GM19328 (cell line): ENCODE measurements around the gene DDX51.

Experiments used
- ATAC-seq: cut with Tn5 transposase; IDR thresholded peaks from one replicate; pipeline ENCODE4 v1.9.1; 2021; ENCODE audit warnings: mild to moderate bottlenecking, moderate library complexity; ENCODE audit not compliant: unreplicated experiment

DDX51 gene

DNA sequence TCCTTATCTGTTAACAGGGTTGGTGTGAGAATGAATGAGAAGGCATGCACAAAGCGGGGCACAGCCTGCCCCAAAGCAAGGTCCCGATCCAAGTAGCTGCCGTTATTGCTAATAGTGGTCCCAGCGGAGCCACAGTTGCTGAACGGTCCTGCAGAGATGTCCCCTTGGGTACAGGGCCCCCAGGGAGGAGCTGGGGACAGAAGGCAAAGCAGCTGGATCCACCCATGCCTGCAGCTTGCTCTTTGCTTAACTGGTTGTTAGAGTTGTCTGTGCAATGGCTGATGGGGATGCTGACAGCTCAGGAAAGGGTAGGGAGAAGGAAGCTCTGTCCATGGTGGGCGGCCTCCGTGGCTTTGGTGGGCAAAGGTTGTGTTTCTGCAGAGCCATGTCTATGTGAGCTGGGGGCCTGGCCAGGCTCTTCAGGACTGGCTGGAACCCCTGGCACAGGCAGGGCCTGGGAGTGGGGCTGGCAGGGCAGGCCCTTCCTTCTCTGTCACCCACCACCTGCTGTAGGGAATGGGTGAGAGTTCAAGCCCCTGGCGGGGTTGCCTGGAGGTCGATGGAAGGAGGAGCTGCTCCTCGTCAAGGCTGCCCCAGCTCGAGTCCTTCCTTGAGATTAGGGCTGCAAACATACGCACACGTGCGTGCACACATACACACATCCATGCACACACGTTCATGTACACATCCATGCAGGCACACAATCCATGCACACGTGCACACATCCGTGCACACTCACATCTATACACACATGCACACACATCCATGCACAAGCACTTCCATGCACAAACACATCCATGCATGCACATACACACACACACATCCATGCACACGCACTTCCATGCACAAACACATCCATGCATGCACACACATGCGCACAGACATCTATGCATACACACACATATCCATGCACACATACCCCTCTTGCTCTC, 35.6 kb upstream of the DDX51 start:
- ATAC-seq, result no peak

DNA sequence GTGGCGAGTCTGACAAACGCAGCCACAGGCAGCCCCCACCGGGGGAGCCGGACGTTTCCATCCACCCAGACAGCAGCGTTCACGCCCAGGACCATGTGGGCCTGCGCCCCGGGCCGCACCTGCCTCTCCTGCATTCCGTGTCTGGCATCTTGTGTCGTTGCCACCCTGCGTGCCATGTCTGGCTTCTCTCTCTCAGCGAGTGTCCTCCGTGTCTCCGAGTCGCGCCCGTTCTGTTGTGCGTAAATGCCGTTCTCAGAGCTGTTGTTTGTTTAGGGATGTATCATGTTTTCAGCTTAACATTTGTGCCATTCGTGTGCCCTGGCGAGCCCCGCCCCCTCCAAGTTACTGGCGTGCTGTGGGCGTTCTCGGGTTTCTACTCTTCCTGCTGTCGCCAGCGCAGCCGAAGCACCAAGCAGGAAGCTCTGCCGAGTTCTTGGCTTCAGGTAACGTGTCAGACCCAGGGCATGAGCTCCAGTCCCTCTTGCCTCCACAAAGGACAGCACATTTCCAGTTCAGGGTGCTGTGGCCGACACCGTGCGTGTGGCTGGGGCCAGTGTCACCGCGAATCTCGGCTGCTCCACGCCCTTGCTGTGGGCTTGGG, 34.8 kb upstream of the DDX51 start:
- ATAC-seq, result no peak

DNA sequence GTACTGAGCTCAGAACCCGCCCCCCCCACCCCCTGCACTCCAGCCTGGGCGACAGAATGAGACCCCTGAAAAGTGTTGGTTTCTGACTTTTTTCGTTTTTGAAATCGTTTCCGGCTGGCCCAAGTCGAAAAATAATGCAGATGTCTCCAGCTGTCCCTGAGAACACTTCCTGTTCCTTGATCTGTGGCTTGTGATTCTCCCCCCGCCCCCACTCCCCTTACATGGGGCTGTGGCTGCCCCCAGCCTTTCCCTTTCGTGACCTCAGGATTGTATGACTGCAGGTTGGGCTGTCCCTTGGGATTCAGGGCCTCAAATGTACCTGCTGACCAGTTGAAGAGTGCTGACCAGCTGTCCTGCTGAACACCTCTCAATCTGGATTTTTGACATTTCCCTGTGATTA, 34.2 kb upstream of the DDX51 start:
- ATAC-seq, result no peak

DNA sequence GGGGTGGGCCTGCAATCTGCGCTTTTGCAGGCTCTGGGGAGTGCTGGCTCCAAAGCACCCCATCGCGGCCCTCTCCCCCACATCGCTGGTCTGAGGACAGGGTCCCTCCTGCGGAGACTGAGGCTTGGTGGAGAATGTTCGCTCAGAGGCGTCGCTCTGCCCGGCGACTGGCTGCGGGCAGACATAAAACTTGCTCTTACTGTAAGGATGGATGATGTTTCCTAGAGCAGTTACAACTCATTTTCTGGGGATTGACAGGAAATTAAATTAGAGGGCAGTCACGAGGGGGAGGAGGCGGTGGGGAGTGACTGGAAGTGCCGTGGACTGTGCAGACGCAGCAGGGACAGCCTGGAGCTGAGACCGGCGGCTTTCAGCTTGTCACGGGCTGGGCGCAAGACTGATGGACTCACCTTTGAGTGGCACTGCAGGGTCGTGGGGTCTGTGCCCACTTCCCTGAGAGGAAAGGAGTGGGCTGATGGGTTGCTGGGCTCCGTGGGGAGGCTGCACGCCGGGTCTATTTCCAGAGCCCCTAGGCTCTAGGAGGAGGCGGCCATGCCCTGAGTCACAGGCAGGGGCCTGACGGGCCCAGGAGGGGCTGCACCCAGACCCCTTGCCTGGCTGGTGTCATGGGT, 32.9 kb upstream of the DDX51 start:
- ATAC-seq, result no peak

DNA sequence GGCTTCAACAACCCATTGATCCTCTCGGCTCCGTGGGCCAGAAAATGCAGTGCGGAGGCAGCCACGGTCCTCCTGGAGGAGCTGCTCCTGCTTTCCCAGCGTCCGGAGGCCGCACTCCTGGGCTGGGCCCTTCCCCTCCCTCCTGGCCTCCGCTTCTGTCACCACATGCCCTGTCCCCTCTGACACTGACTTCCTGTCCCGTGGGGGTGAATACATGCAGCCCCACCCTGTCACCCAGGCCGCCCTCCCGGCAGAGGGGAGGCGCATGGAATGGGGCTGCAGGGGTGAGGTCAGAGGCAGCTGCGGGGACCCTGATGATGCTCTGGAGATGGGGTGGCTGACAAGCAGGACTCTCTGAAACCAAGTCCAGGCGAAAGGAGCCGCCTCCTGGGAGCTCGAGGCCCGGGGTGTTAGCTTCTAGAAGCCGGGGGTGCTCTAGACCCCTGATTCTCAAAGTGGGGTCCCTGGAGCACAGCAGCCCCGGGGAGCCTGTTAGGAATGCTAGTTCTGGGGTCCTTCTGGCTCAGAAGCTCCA, 32.3 kb upstream of the DDX51 start:
- ATAC-seq, result no peak

DNA sequence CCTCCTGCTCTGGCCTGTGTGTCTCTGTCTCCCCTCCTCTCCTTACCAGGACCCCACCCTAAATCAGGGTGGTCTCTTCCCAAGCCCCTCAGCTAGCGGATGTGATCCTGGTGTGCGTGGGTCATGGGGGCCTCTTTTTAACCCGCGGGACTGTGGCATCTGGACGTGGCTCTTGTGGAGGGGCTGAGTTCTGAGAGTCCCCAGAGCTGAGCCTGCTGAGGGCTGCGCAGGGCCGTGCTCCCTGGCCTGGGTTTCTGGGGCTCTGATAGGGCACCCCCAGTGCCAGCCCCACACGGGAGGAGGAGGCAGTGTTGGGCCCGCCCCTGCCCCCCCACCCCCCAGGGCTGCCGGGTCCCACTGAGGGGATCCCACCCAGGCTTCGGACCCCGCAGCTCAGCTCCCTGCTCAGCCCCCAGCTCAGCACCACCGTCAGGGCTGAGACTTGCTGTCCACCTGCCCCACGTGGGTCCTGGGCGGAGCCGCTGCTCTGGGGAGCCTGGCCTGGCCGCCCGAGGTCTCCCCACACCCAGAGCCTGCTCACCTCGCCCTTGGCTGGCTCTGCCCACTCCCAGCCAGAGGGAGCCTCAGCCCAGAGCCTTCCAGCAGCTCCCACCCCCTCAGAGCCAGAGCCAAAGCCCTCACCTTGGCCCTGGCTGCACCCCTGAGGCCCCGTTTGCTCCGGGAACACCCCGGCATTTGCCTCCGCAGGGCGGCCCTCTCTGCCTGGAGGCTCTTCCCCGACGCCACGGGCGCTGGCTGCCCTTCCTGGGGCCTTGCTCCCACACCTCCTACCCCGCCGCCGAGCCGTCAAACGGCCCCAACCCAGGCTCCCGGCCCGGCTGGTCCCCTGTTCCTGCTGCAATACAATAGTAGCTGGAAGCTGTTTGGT, 31.6 kb upstream of the DDX51 start:
- no peak for ATAC-seq

DNA sequence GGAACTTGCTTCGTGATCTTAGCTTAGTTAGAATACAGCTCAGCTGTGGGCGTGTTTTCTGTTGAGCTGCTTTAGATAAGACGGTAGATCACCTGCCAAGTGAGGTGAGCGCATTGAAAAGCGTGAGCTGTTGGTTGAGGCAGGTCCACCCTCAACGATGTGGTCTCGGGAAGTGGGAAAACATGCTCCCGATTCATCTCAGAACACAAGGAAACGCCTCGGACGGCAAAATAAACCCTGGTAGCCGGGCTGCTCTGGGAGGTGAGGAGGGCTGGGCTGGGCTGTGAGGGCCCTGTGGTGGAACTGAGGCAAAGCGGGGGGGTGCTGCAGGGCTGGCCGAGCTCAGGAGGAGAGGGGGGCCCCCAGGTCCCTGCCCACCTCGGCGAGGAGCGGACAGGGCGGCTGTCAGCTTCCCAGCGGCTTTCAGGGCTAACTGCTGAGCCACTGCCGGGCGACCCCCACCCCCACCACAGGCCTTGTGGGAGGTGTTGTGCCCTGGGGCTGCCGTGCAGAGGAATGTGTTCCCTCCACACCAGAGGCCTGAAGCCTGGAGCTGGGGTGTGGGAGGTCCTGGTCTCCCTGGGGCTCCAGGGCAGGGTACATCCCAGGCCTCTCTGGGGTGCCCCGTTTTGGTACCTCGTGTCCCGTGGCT, 30.8 kb upstream of the DDX51 start:
- ATAC-seq, result no peak

DNA sequence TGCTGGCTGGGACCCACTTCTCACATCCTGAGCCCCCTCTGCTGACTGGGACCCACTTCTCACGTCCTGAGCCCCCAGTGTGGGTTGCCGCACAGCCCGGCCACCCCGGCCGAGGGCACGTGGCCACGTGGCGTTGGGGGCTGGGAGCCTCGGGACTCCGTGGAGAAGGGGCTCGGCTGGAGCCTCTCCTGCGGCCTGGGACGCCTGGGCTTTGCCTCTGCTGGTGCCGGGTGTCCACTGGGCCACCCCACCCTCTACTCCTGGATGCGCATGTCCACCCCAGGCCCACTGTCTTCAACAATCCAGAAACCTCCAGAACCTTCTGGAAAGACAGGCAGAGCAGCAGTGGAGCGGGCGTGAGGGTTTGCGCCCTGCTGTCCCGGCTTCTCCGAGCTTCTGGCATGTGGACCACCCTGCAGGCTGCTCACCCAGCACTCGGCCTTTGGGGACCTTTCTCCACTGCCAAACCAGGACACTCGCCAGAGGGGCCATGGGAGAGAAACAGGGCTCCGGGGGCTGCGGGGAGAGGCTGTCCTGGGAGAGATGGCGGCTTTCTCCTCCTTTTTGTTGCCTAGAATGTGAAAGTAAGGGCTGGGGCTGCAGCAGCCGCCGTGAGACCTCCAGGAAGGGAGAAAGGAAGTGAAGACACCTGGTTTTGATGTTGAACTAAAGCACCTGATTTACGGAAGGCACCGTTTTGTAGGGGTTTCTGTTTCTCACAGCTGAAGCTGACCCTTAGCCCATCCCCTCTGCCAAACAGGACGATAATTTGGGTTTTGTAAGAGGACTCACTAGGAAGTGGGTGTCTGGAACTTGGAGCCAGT, 30.1 kb upstream of the DDX51 start:
- no peak for ATAC-seq

DNA sequence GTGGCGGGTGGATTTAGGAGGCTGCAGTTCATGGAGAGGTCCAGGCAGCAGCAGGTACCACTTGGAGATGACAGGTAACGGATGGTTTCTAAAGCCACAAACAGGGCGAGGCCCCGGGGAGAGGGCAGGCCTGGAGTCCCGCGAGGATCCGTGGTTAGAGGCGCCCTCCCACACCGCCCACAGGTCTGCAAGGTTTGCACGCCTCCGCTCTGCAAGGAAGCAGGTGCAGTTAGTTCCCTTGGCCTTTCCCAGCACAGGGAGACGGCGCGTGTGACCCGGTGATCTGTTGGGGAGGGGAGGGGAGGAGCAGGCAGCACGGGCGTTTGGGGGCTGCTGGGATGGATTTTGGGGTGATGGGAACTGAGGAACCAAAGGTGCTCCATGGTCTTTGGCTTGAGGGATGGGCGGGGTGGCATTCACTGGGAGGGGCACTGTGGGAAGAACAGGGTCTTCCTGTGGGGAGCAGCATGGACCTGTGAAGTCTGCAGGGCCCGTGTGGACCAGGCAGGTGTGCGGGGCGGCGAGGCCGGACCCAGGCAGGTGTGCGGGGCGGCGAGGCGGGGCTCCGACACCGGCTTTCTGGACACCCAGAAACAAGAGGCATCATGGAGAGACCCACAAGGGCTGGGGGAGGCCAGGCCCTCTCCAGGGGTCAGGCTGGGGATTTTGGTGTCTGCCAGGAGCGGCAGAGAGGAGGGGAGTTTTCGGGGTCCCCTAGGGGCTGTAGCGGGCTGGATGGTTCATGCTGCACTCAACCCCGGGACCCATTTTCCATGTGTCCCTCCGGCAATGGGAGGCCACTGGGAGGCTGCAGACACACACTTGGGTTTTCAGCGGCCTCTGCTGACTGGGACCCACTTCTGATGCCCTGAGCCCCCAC, 29.3 kb upstream of the DDX51 start:
- no peak for ATAC-seq

DNA sequence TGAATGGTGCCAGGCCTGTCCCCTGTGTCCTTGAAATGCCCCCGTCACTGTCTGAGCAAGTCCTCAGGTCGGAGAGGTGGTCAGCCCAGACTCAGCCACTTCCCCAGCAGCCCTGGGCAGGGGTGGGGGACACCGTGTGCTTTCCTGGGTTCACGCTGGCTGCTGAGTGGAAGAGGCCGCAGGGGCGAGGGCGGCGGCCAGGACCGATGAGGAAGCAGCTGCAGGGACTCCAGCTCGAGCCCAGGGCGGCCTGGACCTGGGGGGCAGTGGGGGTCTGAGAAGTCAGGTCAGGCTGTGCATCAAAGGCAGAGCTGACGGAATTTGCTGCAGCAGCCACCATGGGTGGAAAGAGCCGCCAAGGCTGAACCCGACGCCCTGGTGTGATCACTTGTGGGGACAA, 28.5 kb upstream of the DDX51 start:
- ATAC-seq, result no peak

DNA sequence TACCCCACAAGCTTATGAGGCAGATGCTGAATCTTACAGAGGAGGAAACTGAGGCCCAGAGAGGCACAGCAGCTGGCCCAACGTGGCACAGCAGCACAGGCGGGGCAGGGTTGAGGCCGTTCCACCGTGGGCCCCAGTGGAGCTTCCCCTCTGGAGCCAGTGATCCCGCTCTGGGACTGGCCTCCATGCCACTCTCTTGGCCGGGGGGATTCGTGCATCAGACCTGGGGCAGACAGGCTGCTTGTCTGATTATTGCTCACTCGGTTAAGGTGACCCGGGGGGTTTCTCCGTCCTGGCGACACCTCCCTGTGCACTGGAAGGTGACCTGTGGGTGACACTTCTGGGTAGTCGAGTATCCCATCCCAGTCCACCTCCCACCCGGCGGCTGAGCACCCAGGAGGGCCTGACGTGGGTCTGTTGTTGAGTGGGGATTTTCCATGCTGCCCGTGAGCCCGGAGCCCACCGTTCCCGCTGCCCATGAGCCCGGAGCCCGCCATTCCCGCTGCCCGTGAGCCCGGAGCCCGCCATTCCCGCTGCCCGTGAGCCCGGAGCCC, 27.9 kb upstream of the DDX51 start:
- ATAC-seq, result no peak

DNA sequence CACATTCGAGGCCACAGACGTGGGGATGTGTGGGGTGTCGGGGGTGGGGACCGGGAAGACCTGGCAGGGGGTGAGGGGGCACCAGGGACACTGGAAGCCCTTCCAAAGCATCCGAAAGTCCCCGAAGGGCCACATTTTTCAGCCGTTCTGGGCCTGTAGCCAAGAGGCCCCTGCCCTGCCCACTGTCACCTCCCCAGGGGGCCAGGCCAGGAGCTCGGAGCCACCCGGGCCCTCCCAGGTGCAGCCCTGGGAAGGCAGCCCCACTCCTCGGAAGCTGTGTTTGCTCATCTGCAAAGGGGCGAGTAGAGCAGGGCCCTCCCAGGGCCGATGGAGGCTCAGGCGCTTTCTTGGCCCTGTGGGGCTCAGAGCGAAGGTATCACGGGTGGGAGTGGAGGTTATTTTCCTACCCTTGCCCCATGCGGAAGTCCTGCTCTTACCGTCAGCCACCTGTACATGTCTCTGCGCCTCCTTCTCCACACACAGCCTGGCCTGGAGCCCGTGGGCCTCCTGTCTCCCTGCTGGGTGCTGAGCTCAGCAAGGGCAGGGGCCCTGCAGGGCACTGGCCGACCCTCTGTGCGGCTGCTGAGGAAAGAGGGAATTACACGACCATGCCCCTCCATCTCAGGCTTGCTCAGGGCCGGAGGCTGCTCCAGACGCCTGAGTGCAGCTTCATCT, 27.3 kb upstream of the DDX51 start:
- no peak for ATAC-seq

DNA sequence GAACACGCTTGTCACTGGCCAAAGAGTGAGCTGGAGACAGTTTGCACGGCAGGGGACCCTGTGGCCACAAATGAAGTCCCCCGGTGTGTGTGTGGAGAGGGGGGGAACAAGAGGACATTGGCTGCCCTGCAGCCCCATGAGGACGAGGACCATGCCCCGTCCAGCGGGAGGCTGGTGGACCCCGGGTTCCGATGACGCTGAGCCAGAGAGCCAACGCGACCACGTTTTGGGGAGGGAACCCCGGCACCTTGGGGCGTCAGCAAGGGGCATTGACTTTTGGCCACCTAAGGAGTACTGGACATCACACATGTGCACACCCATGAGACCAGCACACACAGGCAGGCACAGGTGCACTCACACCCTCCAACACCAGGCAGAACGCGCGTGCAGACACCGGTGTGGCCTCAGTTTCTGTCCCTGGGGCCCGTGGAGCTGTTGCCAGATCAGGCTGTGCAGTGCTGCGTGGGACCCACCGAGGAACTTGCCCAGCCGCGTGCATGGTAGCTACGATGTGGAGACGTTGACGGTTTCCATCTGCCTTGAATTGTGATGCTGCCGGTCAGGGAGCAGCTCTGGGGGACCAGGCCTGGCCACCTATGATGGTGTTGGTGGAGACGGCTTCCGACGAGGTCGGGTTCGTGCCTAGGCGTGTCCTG, 26.6 kb upstream of the DDX51 start:
- ATAC-seq, result no peak

DNA sequence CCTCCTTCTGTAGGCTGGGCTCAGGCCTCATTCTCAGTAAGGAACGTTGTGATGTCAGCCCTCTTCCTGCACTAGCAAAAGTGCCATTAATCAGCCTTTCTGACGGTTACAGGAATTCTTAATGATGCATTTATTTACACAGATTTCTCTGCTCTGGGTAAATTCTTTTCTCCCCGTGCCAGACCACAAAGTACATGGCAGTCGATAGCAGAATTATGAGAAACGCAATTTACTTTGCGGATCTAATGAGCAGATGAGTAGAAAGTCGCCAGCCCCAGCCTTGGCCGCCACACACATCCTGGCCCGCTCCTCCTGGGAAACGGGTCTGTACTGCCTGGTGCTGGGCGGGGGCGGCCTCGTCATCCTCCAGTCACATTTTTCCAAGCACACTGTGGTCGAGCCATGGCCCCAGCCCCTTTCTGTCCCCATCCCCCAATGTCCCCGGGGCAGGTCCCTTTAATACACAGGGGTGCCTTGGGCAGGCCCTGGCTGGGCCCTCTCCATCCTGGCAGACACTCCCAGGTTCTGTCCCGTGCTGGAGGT, 26.0 kb upstream of the DDX51 start:
- no peak for ATAC-seq

DNA sequence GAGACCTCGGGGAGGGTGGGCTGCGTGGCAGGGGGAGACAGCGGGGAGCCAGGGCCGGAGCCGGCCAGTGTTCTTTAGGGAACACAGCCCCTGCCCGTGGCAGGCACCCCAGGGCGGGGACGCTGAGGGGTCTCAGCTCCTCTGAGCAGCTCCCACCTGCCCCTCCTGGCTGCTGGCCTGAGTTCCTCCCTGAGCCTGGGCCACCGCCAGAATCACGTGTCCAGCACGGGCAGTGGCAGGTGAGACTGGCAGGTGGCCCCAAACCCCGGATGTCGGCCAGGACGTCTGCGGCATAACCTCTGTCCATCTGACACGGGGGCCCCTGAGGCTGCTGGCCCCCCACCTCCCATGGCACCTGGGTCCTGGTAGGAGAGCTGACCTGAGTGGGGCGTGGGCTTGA, 25.3 kb upstream of the DDX51 start:
- ATAC-seq, result no peak

DNA sequence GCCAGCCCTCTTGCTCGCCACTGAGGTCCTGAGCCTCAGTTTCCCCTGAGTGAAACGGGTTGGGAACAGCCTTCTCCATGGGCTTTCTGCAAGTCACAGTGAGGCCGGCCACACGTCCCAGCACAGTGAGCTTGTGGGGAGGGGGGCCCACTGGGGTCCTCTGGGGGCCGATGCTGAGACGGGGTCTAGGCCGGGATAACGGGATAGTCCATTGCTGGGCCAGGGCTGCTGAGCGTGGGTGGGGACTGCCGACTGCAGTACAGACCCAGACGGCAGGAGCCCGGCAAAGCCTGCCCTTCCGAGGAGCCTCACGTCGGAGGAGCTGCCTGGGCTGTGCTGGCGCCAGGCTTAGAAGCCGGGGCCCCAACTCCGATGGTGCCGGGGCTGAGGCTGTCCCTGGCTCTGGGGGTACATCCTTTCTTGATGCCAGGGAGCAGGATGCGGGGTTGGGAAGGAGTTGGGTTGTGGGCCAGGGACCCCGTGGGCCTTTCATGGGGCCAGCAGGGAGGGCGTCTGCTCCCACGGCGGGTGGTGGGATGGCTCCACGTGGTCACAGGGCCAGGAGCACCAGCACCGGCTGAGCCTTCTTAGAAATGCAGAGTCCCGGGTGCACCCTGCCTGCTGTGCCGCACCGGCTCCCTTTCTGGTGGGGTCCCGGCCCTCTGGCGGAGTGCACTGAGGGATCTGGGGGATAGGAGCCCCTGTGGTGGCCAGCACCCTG, 24.4 kb upstream of the DDX51 start:
- ATAC-seq, result no peak
